HG02678 (cell line): ENCODE results near the gene GNA14.
"Not testable (repeated sequence)": the region's sequence is repeated elsewhere in the genome, so short reads cannot be mapped to it uniquely, and the experiment has no call there.

Source experiments
- ATAC-seq: cut with Tn5 transposase; IDR thresholded peaks from one replicate; pipeline ENCODE4 v1.9.1; 2021; ENCODE audit warnings: mild to moderate bottlenecking, moderate library complexity; ENCODE audit not compliant: unreplicated experiment

The GNA14 gene

DNA sequence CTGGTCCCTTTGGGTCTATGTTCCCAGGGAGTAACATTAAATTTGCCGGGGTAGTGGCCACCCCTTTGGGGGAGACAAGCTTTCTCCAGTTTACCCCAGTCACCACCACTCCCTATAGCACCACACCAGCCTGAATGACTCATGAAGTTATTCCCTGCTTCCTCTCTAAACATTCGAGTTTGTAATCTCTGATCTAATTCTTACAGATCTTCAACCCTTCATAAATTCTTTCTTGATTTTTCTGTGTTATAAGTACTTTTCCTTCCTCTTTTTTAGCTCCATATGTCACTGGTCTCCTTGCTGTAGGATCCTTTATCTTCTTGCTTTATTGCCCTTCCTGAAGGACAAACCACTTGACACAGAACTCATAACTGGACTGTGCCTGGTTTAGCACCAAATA is 55.6 kb downstream of the GNA14 start:
- no peak for ATAC-seq

- ATAC-seq = no peak
Measured at GRCh38 chr9:77589046-77589795, 58.9 kb downstream of the GNA14 start.

- no peak for ATAC-seq
Measured at GRCh38 chr9:77588271-77588937, 59.7 kb downstream of the GNA14 start.

DNA sequence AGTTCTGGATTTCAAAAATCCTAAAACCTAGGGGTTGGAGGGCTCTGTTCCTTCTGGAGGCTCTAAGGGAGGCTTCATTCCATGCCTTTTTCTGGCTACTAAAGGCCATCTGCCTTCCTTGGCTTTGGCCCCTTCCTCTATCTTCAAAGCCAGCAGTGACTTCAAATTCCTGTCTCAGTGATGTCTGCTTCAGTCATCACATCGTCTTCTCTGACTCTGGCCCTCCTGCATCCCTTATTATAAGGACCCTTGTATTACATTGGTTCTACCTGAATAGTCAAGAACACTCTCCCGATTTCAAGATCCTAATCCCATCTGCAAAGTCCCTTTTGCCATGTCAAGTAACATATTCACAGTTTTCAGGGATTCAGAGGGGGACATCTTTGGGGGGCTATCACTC is 60.3 kb downstream of the GNA14 start:
- ATAC-seq = no peak

- no peak for ATAC-seq
Measured at GRCh38 chr9:77587042-77587441, 61.1 kb downstream of the GNA14 start.

GRCh38 chr9:77586591-77586990 is 61.5 kb downstream of the GNA14 start:
- ATAC-seq = no peak

- ATAC-seq = no peak
Measured at GRCh38 chr9:77585335-77585786, 62.8 kb downstream of the GNA14 start.

DNA sequence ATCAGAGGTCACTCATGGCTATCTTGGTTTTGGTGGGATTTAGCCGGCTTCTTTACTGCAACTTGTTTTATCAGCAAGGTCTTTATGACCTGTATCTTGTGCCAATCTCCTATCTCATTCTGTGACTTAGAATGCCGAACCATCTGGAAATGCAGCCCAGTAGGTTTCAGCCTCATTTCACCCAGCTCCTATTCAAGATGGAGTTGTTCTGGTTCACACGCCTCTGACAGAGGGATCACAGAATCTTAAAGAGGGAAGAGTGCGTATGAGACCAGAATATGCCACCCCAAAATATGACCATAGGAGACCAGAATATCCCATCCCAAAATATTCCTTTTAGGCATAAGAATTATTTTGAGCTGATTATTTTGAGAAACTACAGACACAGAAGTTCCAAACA is 63.2 kb downstream of the GNA14 start:
- ATAC-seq = not testable (repeated sequence)

- ATAC-seq = no peak
Measured at GRCh38 chr9:77582961-77583576, 65.1 kb downstream of the GNA14 start.

DNA sequence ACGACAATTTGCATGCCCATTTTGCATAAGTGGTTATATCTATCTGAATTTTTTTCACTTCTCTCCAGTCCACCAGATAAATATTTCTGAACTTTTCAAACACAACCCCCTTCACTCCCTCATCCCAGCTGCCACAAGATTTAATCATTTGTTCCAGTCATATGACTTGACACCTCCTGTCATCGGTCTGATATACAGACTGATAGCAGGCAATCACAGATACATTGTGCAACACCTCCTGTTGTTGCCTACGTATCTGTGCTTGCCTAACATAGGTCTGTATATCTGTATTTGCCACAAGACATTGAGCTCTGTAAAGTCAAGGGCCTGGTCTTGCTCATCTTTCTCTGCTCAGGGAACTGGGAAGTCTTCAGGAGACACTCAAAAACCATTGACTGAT is 65.6 kb downstream of the GNA14 start:
- ATAC-seq = no peak

DNA sequence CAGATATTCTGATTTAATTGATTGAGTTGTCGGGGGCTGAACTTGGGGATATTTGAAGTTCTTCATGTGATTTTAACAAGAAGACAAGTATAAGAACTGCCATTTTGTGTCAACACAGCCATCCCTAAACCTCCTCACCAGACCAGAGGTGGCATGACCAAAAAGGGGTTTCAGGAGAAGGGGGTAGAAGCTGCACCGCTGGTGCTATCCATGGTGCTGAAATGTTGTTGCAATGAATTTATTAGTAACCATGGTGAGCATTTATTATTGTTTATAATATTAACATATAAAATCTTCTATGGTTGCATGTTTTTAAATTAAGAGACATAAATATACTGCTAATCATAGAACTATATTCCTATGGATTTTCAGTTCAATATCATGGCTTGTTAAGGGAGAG is 72.3 kb downstream of the GNA14 start:
- ATAC-seq = no peak

DNA sequence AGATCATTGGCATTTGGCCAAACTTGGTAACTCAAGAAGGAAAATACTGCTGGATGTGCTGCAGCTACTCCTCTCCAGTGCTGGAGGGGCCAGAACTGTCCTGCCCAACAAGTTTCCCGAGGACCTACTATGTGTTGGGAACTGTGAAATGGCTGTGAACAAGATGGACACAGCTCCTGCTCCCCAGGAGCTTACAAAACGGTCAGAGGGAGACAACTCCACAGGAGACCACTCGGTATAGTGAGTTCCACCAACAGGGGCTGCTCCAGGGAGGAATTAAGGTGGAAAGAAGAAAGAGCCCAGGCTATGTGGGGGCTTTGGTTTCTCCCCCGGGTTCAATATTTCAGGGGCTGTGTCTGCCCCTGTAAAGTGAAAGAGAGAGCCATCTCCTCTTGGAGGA is 78.8 kb downstream of the GNA14 start:
- no peak for ATAC-seq

DNA sequence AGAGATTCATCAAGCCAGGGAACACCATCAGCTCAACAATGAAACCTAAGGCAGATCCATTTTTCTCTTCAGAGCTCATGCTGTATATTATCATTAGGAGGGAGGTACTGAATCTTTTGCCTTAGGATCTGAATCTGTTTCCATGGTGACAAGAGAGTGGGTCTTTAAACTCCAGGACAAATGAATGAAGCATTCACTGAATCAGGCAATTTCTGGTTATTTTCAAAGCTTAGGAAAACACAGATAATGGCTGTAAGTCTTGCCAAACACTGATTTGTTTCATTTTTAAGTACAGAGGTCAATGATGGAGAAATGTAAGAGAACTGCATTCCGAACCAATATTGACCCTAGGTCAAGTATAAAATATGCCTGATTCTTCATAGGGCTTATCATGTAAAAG is 84.9 kb downstream of the GNA14 start:
- no peak for ATAC-seq

DNA sequence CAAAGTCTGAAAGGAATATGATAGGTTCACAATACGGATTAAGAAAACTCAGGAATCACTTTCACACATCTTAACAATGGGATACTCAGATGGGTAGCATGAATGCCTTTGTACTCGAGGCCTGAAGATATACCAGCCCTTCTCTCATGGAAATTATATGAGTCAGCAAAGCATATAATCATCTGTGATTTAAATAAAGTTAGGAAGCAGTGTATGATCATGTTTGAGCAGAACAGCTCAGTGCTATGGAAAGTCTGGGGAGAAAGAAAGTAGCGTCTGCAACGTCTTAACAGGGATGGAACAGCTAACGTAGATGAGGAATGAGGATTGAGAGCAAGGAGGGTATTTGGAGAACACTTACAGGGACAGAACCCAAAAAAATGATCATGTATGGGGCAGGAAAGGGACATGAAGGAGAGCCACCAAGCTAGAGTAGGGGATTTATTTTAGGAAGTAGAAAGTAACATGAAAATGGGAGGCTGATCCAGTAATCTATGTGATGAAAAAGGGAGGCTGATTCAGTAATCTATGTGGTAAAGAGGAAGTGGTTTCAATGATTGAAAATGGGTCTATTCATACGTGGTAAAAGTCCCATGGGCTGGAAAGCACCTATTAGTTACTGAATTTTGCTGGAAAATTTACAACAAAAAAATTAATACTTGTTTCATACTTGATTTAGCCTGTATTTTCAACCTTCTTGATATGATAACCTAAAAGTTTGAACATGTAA is 85.9 kb downstream of the GNA14 start:
- peak; percentile 59 for ATAC-seq

DNA sequence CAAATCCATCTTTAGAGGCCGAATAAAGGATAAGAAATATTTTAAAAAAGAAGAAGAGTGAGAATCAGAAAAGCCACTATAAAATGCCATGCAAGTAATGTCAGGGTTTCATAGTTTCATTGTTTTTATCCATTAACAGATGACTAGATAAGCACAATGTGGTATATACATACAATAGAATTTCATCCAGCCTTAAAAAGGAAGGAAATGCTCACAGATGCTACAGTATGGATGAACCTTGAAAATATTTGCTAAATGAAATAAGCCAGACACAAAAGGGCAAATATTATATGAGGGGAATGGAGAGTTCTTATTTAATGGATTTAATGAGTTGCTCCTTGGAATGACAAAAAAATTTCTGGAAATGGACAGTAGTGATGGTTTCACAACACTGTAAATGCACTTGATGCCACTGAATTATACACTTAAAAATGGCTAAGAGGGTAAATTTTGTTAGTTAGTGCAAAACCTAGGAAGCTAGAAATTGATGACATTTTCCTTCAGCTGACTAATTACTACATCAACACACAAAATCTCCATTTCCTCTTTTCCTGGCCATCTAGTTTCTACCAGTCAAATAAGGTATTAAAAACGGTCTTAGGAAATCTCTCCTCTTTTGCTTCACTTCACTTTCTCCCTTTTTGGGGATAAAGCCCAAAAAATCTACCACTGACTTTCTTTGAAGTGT is 86.6 kb downstream of the GNA14 start:
- ATAC-seq = peak; percentile 19

- ATAC-seq = no peak
Measured at GRCh38 chr9:77556396-77556795, 91.7 kb downstream of the GNA14 start.

- ATAC-seq = no peak
Measured at GRCh38 chr9:77554586-77555105, 93.5 kb downstream of the GNA14 start.

- no peak for ATAC-seq
Measured at GRCh38 chr9:77547106-77547730, 100.9 kb downstream of the GNA14 start.

DNA sequence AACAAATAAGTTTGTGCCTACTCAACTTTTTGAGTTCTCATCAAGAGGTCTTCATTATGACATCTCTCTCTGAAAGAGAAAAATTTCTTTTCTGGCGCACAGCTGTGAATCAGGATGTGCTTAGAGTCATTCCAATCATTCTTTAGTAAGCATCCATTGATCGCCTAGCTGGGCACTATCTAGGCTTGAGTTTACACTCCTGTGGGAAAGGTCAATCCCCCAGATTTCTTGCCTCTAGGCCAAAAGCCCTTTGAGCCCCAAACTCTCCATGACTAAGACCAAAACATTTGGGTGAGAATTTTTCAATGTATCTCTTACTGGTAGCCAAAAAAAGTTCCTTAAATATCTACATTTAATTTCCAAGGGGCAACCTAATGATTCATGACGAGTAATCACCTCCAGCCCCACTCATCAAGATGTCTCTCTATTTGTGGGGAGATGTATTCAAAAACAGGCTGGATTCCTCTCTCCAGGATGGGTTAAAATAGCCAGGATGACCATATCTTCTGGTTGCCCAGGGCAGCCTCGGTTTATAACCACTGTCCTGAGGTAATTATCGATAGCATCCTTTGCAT is 101.7 kb downstream of the GNA14 start:
- ATAC-seq = no peak

GRCh38 chr9:77544546-77544945 is 103.6 kb downstream of the GNA14 start:
- no peak for ATAC-seq
